GM19099 (cell line): Measurements from ENCODE around the gene RDX.

Experiments used
- POLR2A ChIP-seq: IDR thresholded peaks from 3 replicates; pipeline ENCODE4 v1.6.1; 2011; ENCODE audit warnings: low read depth; ENCODE audit not compliant: insufficient read length; ENCODE audit errors: extremely low read depth

RDX gene

GRCh38 chr11:110293389-110293788 lies 3.0 kb downstream of the RDX start:
- TF ChIP-seq POLR2A: no peak

DNA sequence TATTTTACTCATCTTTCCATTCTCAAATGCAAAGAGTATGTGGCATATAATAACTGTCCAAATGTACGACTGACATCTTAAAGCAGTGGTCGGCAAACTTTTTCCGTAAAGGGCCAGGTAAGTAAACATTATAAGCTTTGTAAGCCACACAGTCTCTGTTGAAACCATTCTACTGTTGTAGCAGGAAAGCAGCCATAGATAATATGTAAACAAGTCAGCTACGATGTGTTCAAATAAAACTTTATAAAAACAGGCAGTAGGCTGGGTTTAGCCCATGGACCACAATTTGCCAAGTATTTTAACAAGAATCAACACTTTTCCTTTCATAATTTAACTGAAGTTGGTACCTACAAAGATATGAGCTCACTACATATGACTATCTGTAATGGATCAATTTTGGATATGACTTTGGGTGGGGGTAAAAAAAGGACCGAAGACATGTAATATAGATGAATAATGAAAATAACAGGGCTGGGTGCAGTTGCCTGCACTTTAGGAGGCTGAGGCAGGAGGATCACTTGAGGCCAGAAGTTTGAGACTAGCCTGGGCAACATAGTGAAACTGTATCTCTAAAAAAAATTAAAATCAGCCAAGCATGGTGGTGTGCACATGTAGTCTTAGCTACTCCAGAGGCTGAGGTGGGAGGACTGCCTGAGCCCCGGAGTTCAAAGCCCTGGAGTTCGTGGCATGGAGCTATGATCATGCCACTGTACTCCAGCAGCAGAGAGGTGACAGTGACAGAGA lies 5.7 kb downstream of the RDX start:
- no peak for TF ChIP-seq POLR2A

GRCh38 chr11:110289472-110289871 lies 6.9 kb downstream of the RDX start:
- TF ChIP-seq POLR2A: no peak

GRCh38 chr11:110287537-110287936 lies 8.9 kb downstream of the RDX start:
- TF ChIP-seq POLR2A: no peak

GRCh38 chr11:110286298-110287040 lies 9.9 kb downstream of the RDX start:
- no peak for TF ChIP-seq POLR2A

- TF ChIP-seq POLR2A: no peak
Observed at GRCh38 chr11:110283862-110284261, 12.6 kb downstream of the RDX start.

GRCh38 chr11:110279881-110280280 lies 16.5 kb downstream of the RDX start:
- TF ChIP-seq POLR2A: no peak

- TF ChIP-seq POLR2A: no peak
Observed at GRCh38 chr11:110272919-110273318, 23.5 kb downstream of the RDX start.

GRCh38 chr11:110269996-110270395 lies 26.4 kb downstream of the RDX start:
- no peak for TF ChIP-seq POLR2A

- TF ChIP-seq POLR2A: no peak
Observed at GRCh38 chr11:110268441-110268840, 28.0 kb downstream of the RDX start.

- TF ChIP-seq POLR2A: no peak
Observed at GRCh38 chr11:110262072-110262403, 34.4 kb downstream of the RDX start.

DNA sequence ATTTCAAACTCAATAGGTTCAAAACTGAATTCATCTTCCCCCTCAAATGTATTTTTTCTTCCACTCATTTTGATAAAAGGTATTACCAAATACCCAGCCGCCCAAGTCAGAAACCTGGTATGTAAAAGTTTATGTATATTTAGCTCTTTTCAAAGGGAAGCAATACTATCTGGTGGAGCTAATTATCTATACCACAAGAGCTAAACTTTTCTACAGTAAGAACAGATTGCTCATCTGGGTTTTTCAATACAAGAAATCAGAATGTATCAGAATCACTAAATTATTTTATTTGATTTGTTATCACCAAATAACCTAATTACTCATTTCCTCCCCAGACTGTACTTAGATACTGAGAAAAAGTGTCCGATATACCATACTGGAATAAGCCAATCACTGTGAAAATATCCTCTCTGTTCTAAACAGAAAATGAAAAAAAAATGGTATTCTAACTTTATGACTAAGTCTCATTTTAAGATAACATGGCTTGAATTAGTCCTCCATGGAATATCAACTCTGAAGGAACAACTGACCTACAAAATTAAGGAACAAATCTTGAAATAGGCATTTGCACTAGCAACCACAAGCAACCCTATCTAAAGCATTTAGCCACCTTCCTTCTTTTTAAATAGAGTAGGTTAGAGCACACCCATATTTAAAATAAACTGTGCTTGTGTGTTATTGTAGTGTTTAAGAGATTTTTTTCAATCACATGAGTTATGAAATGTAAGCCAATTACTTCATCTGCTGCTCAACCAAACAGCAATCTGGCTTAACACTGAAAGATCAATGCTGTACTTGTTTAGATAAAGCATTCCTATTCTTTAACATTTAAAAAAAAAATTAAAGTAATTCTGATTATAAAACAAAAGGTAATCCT lies 35.0 kb downstream of the RDX start:
- no peak for TF ChIP-seq POLR2A

GRCh38 chr11:110253525-110253924 lies 42.9 kb downstream of the RDX start:
- no peak for TF ChIP-seq POLR2A

GRCh38 chr11:110251836-110252235 lies 44.6 kb downstream of the RDX start:
- no peak for TF ChIP-seq POLR2A

DNA sequence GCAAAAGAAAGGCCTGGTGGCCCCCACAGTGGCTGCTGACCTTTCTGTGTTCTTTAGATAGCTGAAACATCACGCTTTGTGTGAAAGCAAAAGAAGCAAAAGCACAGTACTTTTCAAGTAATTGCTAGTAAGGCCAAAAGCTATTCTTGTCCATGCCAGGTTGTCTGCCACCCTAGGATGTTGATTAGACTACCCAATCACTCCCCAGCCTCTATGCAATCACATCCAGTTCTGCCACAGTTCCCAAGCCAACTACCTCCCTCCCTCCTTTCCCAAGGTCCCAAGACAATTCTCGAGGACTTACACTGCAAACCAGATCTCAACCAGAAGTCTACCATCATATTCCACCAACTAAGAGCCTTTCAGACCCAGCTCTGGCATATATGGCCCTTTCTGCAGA lies 46.2 kb downstream of the RDX start:
- no peak for TF ChIP-seq POLR2A
